T-cell (primary cell): ENCODE measurements around the gene CCDC33. TPM values are rescaled to one million over a fixed set of nuclear protein-coding genes. Genes with fewer than 3 reads are reported as not detected.

Source experiments
- ATAC-seq, 4 experiments: fragments of 200-7000 bp in 3 of 4; fragments of 150-1000 bp in 1 of 4; cut with Tn5 transposase; replicated peaks in 1 of 4; 1 replicate in 3 of 4; 2 replicates in 1 of 4; pipeline ENCODE4 v1.10.0; 2021; ENCODE audit warnings: moderate library complexity in 3 of 4, mild to moderate bottlenecking in 2 of 4, moderate number of reproducible peaks in 1 of 4
- CTCF ChIA-PET, 2 donors: fragments of 300-600 bp; sonication (Branson Sonifier 250); formaldehyde crosslinking; loops; one replicate each; lab custom pipeline; 2022; ENCODE audit warnings: antibody characterized with exemption in 2 of 2; lab: Charles Lee
- POLR2A ChIA-PET, 2 donors: fragments of 300-600 bp; sonication (Branson Sonifier 250); formaldehyde crosslinking; loops; one replicate each; lab custom pipeline; 2022; ENCODE audit warnings: antibody characterized with exemption in 2 of 2; lab: Charles Lee
- DNase-seq, 35 experiments: peaks; one replicate each; pipeline versions ENCODE4 v3.0.0 to v3.0.0-alpha.2; 2013 to 2023
- H3K27ac ChIP-seq: one replicate; pipeline ENCODE4 v1.5.1; 2013; ENCODE audit warnings: low read length
- H3K27me3 ChIP-seq, 2 experiments: replicated peaks in 1 of 2; 1 replicate in 1 of 2; 2 replicates in 1 of 2; pipeline versions ENCODE4 v1.6.1 to v1.7.0; 2013; ENCODE audit warnings: low read length in 1 of 2, mixed read lengths in 1 of 2; ENCODE audit not compliant: control insufficient read depth in 2 of 2, insufficient read depth in 2 of 2; ENCODE audit errors: extremely low read depth in 1 of 2
- H3K36me3 ChIP-seq, 2 donors: 1 replicate in 1 of 2; 2 replicates in 1 of 2; pipeline versions ENCODE4 v1.6.1 to v1.7.0; 2013; ENCODE audit warnings: low read length in 1 of 2; ENCODE audit not compliant: control insufficient read depth in 2 of 2, insufficient read depth in 1 of 2; ENCODE audit errors: extremely low read depth in 1 of 2
- H3K4me1 ChIP-seq, 2 experiments: 1 replicate in 1 of 2; 2 replicates in 1 of 2; pipeline versions ENCODE4 v1.6.1 to v1.7.0; 2013; ENCODE audit warnings: low read length in 2 of 2, mixed read lengths in 1 of 2; ENCODE audit not compliant: insufficient read depth in 2 of 2, control insufficient read depth in 1 of 2; ENCODE audit errors: extremely low read depth in 1 of 2
- H3K4me3 ChIP-seq, 2 donors: 1 replicate in 1 of 2; 2 replicates in 1 of 2; pipeline versions ENCODE4 v1.5.1 to v1.7.0; 2013; ENCODE audit warnings: mild to moderate bottlenecking in 2 of 2, low read length in 1 of 2, moderate library complexity in 1 of 2; ENCODE audit not compliant: control insufficient read depth in 1 of 2; ENCODE audit errors: extremely low read depth in 1 of 2
- H3K9me3 ChIP-seq: 2 replicates; pipeline ENCODE4 v1.7.0; 2013
- H3K27ac Mint-ChIP-seq, 2 donors: one replicate each; pipeline ENCODE4 v1.8.0; 2020 to 2021; ENCODE audit warnings: mild to moderate bottlenecking in 2 of 2, mixed read lengths in 2 of 2
- H3K27me3 Mint-ChIP-seq, 2 donors: one replicate each; pipeline ENCODE4 v1.8.0; 2021 to 2022; ENCODE audit warnings: mixed read lengths in 2 of 2
- H3K36me3 Mint-ChIP-seq: one replicate; pipeline ENCODE4 v1.8.0; 2021; ENCODE audit warnings: mixed read lengths
- H3K4me1 Mint-ChIP-seq, 3 donors: one replicate each; pipeline ENCODE4 v1.8.0; 2020 to 2022; ENCODE audit warnings: mixed read lengths in 3 of 3, mild to moderate bottlenecking in 1 of 3
- H3K4me3 Mint-ChIP-seq, 3 donors: one replicate each; pipeline ENCODE4 v1.8.0; 2020 to 2022; ENCODE audit warnings: mild to moderate bottlenecking in 3 of 3, mixed read lengths in 3 of 3, moderate library complexity in 3 of 3
- H3K9me3 Mint-ChIP-seq, 3 donors: one replicate each; pipeline ENCODE4 v1.8.0; 2020 to 2022; ENCODE audit warnings: mixed read lengths in 3 of 3
- WGBS: methylation state at CpG from one replicate; pipeline ENCODE4 v1.1.5; 2013; ENCODE audit warnings: missing lambda C conversion rate; ENCODE audit not compliant: insufficient coverage; 5-methylcytosine and 5-hydroxymethylcytosine counted together
- total RNA-seq, 35 experiments: library from RNA in 6 of 35; stranded (reverse) in 6 of 35; fragments of 120-200 nt in 1 of 35; gene quantifications; one replicate each; pipeline versions ENCODE4 v1.2.1 to v1.2.4 and lab custom pipeline; 2013 to 2026

The CCDC33 gene
- total RNA-seq, 5 donors from 2014 or later (not counting 1 experiment from before 2014, with no cell fraction given), result not detected

DNA sequence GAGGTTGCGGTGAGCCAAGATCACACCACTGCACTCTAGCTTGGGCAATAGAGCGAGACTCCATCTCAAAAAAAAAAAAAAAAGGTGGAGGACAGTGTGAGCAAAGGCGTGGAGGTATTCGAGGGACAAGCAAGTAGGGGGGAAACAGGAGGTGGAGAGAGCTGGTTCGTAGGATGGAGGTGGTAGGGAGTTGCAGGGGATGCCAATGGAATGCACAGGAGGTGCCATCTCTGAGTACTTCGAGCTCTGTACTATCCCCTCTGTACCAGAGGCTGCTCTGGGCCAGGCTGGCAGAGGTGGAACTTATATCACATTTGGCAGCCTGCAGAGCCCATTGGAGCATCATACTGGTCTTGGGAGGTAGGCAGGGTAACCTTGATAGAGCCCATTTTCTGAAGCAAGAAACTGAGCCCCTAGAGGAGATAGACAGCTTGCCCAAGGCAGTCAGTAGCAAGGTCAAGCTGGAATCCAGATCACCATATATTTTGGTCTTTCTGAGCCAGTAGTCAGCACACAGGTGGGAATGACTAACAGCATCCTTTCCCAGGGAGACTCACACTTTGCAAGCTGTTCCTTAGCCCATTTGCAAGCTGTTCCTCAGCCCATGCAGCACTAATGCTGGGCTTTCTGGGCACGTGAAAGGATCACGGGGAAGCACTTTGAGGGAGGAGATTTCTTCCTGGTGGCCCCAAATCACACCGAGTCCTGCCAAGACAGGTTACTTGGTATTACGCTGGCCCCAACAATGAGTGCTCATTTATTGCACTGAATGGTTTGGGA is 9.2 kb upstream of the CCDC33 start:
- ChIA-PET CTCF (no interaction called here), POLR2A (no interaction called here)
- ATAC-seq (no peak), DNase-seq (no peak)
- no peaks in the 10 kb centered on the region for H3K9me3 ChIP-seq
- Mint-ChIP-seq H3K4me1 (peaks cover 5 to 12% (median 7%) of the 10 kb centered on the region in 3 donors), H3K36me3 (no peaks in the 10 kb centered on the region), H3K27me3 (peaks cover 30 to 45% of the 10 kb centered on the region in 2 donors), H3K27ac (no peak overlapping the region), H3K9me3 (no peaks in the 10 kb centered on the region), H3K4me3 (no peak overlapping the region)
- H3K4me3 ChIP-seq, result no peak overlapping the region
- peaks cover 0 to 61% of the 10 kb centered on the region in 2 experiments for H3K27me3 ChIP-seq
- H3K27ac ChIP-seq, result no peak overlapping the region
- H3K36me3 ChIP-seq, result no peaks in the 10 kb centered on the region
- H3K4me1 ChIP-seq, result peaks cover 9 to 11% of the 10 kb centered on the region in 2 experiments
- WGBS, result 61% methylated on average over 7 of the region's 10 CpGs

DNA sequence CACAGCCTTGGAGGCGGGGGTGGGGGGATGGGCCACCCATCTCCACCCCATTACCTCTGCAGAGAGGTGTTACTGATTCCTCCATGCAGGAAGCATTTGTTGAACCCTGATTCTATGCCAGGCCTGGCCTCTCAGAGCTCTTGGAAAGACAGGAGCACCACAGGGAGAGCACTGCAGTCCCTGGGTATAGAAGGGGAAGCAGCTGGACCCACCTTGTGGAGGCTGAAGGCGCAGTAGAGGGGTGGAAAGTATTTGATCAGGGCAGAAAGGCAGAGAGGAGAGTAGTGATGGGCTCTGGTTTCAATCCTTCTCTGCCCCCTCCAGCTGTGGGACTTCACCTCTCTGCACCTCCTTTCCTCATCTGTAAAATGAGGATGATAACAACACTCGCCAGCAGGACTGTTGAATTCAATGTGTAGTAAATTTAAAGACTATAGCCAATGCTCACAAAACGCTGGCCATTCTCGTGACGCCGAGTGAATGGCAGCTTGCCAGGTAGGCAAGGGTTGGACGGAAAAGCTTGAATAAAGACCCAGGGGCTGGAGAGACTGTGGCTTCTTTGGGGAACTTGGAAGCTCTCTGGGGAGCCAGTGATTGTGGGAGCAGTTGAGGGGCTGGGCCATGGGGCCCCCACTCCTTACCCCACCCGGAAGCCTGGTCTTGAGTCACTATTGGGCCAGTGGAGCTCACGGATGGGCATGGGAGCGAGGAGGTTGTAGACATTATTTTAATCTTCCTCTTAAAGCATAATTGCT is 8.0 kb upstream of the CCDC33 start:
- no peak overlapping the region for H3K27ac Mint-ChIP-seq
- no peak overlapping the region for H3K4me3 Mint-ChIP-seq
- peaks cover 5 to 11% (median 6%) of the 10 kb centered on the region in 3 donors for H3K4me1 Mint-ChIP-seq

DNA sequence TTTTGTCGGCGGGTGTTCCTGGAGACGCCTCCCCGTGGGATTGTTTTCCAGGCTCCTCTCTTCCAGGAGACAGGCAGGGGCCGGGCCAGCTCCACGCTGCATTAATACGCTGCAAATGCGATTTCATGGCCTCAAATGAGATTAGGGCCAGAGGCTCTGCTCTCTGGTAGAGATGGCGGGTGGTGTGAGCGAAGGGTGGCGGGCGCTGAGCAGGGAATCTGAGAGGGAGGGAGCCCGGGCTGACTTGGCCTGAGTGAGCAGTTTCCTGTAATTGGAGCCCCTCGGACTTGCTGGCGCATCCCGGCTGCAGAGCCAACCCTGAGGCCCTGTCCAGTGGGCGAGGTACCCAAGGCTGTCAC is 7.4 kb upstream of the CCDC33 start:
- H3K27me3 Mint-ChIP-seq, result peaks cover 23 to 42% of the 10 kb centered on the region in 2 donors
- DNase-seq, result no peak
- no peak overlapping the region for H3K27ac ChIP-seq
- no peaks in the 10 kb centered on the region for H3K36me3 ChIP-seq
- ATAC-seq, result no peak
- H3K9me3 Mint-ChIP-seq, result no peaks in the 10 kb centered on the region
- H3K4me3 ChIP-seq, result no peak overlapping the region
- H3K9me3 ChIP-seq, result no peaks in the 10 kb centered on the region
- no peaks in the 10 kb centered on the region for H3K36me3 Mint-ChIP-seq
- peaks cover 0 to 57% of the 10 kb centered on the region in 2 experiments for H3K27me3 ChIP-seq
- 76% methylated on average over 13 of the region's 17 CpGs for WGBS
- H3K27ac Mint-ChIP-seq, result no peak overlapping the region
- CTCF ChIA-PET, result no interaction called here
- POLR2A ChIA-PET, result interaction anchor here in 1 of 2 donors (0.6 kb wide), 1 partner anchor 38 kb away, joined by 5 read pairs; no protein-coding TSS in a partner anchor
- H3K4me1 ChIP-seq, result peaks cover 4% of the 10 kb centered on the region in 2 experiments
- peaks cover 1 to 5% (median 3%) of the 10 kb centered on the region in 3 donors for H3K4me1 Mint-ChIP-seq
- no peak overlapping the region for H3K4me3 Mint-ChIP-seq

More for the DNA sequence above, 8.0 kb upstream of the CCDC33 start:
- peaks cover 6 to 10% of the 10 kb centered on the region in 2 experiments for H3K4me1 ChIP-seq
- ATAC-seq, result no peak
- H3K9me3 ChIP-seq, result no peaks in the 10 kb centered on the region
- ChIA-PET POLR2A (no interaction called here), CTCF (no interaction called here)
- peaks cover 0 to 60% of the 10 kb centered on the region in 2 experiments for H3K27me3 ChIP-seq
- no peaks in the 10 kb centered on the region for H3K9me3 Mint-ChIP-seq
- H3K36me3 Mint-ChIP-seq, result no peaks in the 10 kb centered on the region
- no peaks in the 10 kb centered on the region for H3K36me3 ChIP-seq
- no peak overlapping the region for H3K4me3 ChIP-seq
- DNase-seq, result no peak
- H3K27me3 Mint-ChIP-seq, result peaks cover 25 to 45% of the 10 kb centered on the region in 2 donors
- no peak overlapping the region for H3K27ac ChIP-seq
- WGBS, result no CpG with 5 or more reads among the region's 11 CpGs

GRCh38 chr15:74229686-74230085 is 6.4 kb upstream of the CCDC33 start:
- Histone ChIP-seq H3K4me1 (no peaks in the 10 kb centered on the region), H3K4me3 (no peak overlapping the region), H3K27me3 (peaks cover 0 to 53% of the 10 kb centered on the region in 2 experiments), H3K36me3 (no peaks in the 10 kb centered on the region), H3K9me3 (no peaks in the 10 kb centered on the region), H3K27ac (no peak overlapping the region)
- H3K36me3 Mint-ChIP-seq, result no peaks in the 10 kb centered on the region
- peaks cover 16 to 39% of the 10 kb centered on the region in 2 donors for H3K27me3 Mint-ChIP-seq
- peaks cover 0 to under 1% (median 0%) of the 10 kb centered on the region in 3 donors for H3K4me1 Mint-ChIP-seq
- CTCF ChIA-PET, result no interaction called here
- WGBS, result 63% methylated on average over 3 of the region's 3 CpGs
- H3K9me3 Mint-ChIP-seq, result no peaks in the 10 kb centered on the region
- POLR2A ChIA-PET, result no interaction called here
- H3K27ac Mint-ChIP-seq, result no peak overlapping the region
- DNase-seq (no peak), ATAC-seq (no peak)
- no peak overlapping the region for H3K4me3 Mint-ChIP-seq

GRCh38 chr15:74231475-74231874 is 4.7 kb upstream of the CCDC33 start:
- no peaks in the 10 kb centered on the region for H3K36me3 ChIP-seq
- H3K27me3 Mint-ChIP-seq, result peaks cover 11 to 29% of the 10 kb centered on the region in 2 donors
- H3K27ac ChIP-seq, result no peak overlapping the region
- no peak overlapping the region for H3K4me3 Mint-ChIP-seq
- POLR2A ChIA-PET, result no interaction called here
- no peak overlapping the region for H3K27ac Mint-ChIP-seq
- no peak for ATAC-seq
- no peak for DNase-seq
- H3K36me3 Mint-ChIP-seq, result no peaks in the 10 kb centered on the region
- H3K4me1 ChIP-seq, result no peaks in the 10 kb centered on the region
- CTCF ChIA-PET, result no interaction called here
- peaks cover 0 to 49% of the 10 kb centered on the region in 2 experiments for H3K27me3 ChIP-seq
- no peak overlapping the region for H3K4me3 ChIP-seq
- no peaks in the 10 kb centered on the region for H3K4me1 Mint-ChIP-seq
- no peaks in the 10 kb centered on the region for H3K9me3 ChIP-seq
- WGBS, result 90% methylated on average over 9 of the region's 10 CpGs
- H3K9me3 Mint-ChIP-seq, result no peaks in the 10 kb centered on the region

GRCh38 chr15:74233373-74233772 is 2.8 kb upstream of the CCDC33 start:
- H3K4me1 ChIP-seq, result no peaks in the 10 kb centered on the region
- H3K4me3 Mint-ChIP-seq, result no peak overlapping the region
- H3K4me3 ChIP-seq, result no peak overlapping the region
- no peaks in the 10 kb centered on the region for H3K36me3 Mint-ChIP-seq
- H3K36me3 ChIP-seq, result no peaks in the 10 kb centered on the region
- ATAC-seq, result no peak
- WGBS, result 80% methylated on average over 6 of the region's 6 CpGs
- no peaks in the 10 kb centered on the region for H3K4me1 Mint-ChIP-seq
- DNase-seq, result no peak
- ChIA-PET POLR2A (no interaction called here), CTCF (no interaction called here)
- no peak overlapping the region for H3K27ac ChIP-seq
- H3K9me3 Mint-ChIP-seq, result no peaks in the 10 kb centered on the region
- no peak overlapping the region for H3K27ac Mint-ChIP-seq
- H3K27me3 ChIP-seq, result peaks cover 0 to 47% of the 10 kb centered on the region in 2 experiments
- peaks cover 8 to 18% of the 10 kb centered on the region in 2 donors for H3K27me3 Mint-ChIP-seq
- H3K9me3 ChIP-seq, result no peaks in the 10 kb centered on the region
